ENCODE results near the gene ERC2.

The ERC2 gene

DNA sequence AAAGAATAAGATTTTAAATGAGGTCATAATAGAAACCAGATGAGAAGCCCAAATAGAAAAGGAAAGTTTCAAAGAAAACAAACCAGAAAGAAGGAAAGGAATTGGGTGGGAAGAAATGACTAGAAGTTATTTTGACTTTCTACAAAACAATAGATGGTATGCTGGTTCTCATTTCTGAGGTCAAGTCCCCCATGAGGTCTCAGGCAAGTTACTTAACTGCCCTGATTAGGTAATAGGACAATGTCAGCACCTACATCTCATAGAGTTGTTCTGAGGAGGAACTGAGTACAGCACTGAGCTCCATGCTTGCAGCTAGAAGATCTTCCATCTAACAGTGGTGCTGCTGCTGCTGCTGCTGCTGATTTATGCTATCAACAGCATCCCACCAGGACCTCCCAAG is 185.9 kb downstream of the ERC2 start:
- Histone ChIP-seq H3F3A (ENCODE audit: insufficient read depth, low read length) (no peaks in the 10 kb centered on the region), H2AFZ (ENCODE audit: low read length) (no peak overlapping the region), H3K4me1 (ENCODE audit: insufficient read depth, low read length, severe bottlenecking) (no peaks in the 10 kb centered on the region), H3K9me2 (ENCODE audit: low read depth, low read length) (no peaks in the 10 kb centered on the region), H3K27ac (ENCODE audit: low read depth, low read length, poor library complexity, severe bottlenecking) (no peak overlapping the region), H3K9ac (ENCODE audit: low read length) (no peak overlapping the region), H3K4me3 (ENCODE audit: low read depth, low read length, poor library complexity, severe bottlenecking) (no peak overlapping the region), H3K9me3 (ENCODE audit: low read length) (no peaks in the 10 kb centered on the region), H3K79me2 (ENCODE audit: insufficient read depth, low read length) (no peaks in the 10 kb centered on the region), H4K20me1 (ENCODE audit: insufficient read depth, low read length) (no peaks in the 10 kb centered on the region), H3K27me3 (ENCODE audit: insufficient read depth, low read length) (no peaks in the 10 kb centered on the region), H3K4me2 (ENCODE audit: low read length) (no peak overlapping the region), H3K36me3 (ENCODE audit: insufficient read depth, low read length) (no peaks in the 10 kb centered on the region)
- TF ChIP-seq EZH2 (IDR thresholded peaks at IDR 0.05; ENCODE audit: borderline replicate concordance, low read length): no peak
- TF ChIP-seq, protein P1, sequence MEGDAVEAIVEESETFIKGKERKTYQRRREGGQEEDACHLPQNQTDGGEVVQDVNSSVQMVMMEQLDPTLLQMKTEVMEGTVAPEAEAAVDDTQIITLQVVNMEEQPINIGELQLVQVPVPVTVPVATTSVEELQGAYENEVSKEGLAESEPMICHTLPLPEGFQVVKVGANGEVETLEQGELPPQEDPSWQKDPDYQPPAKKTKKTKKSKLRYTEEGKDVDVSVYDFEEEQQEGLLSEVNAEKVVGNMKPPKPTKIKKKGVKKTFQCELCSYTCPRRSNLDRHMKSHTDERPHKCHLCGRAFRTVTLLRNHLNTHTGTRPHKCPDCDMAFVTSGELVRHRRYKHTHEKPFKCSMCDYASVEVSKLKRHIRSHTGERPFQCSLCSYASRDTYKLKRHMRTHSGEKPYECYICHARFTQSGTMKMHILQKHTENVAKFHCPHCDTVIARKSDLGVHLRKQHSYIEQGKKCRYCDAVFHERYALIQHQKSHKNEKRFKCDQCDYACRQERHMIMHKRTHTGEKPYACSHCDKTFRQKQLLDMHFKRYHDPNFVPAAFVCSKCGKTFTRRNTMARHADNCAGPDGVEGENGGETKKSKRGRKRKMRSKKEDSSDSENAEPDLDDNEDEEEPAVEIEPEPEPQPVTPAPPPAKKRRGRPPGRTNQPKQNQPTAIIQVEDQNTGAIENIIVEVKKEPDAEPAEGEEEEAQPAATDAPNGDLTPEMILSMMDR (IDR thresholded peaks at IDR 0.05; ENCODE audit: low read length): no peak

DNA sequence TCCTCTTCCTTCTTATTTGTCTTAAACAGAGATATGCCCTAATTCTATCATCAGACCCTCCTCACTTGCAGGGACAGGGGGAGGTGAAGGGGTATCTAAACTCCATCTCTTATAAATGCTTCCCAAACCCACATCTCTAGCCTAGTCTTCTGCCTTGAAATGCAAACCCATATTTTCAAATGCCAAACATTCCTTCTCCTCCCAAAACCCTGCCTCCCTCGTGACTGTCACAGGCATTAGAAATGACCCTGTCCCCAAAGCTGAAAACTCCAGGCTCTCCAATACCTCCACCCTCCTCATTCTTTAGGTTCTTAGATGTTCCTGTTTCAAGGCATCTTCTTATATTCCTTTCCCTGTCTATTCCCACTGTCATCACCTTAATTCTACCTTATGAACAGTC is 191.0 kb downstream of the ERC2 start:
- no peak overlapping the region for H3K9ac ChIP-seq (ENCODE audit: low read length)
- H3K79me2 ChIP-seq (ENCODE audit: insufficient read depth, low read length): no peaks in the 10 kb centered on the region
- no peaks in the 10 kb centered on the region for H4K20me1 ChIP-seq (ENCODE audit: insufficient read depth, low read length)
- no peaks in the 10 kb centered on the region for H3K27me3 ChIP-seq (ENCODE audit: insufficient read depth, low read length)
- TF ChIP-seq EZH2 (IDR thresholded peaks at IDR 0.05; ENCODE audit: borderline replicate concordance, low read length): no peak
- TF ChIP-seq, protein P1 (IDR thresholded peaks at IDR 0.05; ENCODE audit: low read length): no peak
- no peak overlapping the region for H3K27ac ChIP-seq (ENCODE audit: low read depth, low read length, poor library complexity, severe bottlenecking)
- no peak overlapping the region for H2AFZ ChIP-seq (ENCODE audit: low read length)
- no peaks in the 10 kb centered on the region for H3K4me1 ChIP-seq (ENCODE audit: insufficient read depth, low read length, severe bottlenecking)
- H3K9me3 ChIP-seq (ENCODE audit: low read length): no peaks in the 10 kb centered on the region
- no peak overlapping the region for H3K4me2 ChIP-seq (ENCODE audit: low read length)
- H3K9me2 ChIP-seq (ENCODE audit: low read depth, low read length): no peaks in the 10 kb centered on the region
- no peaks in the 10 kb centered on the region for H3K36me3 ChIP-seq (ENCODE audit: insufficient read depth, low read length)
- H3K4me3 ChIP-seq (ENCODE audit: low read depth, low read length, poor library complexity, severe bottlenecking): no peak overlapping the region
- no peaks in the 10 kb centered on the region for H3F3A ChIP-seq (ENCODE audit: insufficient read depth, low read length)

DNA sequence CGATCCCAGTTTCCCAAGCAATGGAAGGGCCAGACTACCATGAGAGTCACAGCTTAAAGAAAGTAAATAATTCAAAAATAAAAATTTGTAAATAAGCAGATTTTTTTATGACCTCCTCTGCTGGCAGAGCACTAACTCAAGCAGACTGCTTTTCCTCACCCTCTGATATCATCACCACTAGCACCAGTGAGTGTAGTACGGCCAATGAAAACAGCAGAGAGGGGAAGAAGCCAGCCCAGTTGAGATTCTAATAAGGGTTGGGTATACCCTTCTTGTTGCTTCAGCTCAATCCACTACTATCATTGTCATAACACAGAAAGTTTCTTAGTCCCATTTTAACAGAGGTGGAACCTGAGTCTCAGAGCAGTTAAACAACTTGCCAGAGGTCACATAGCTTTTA is 193.1 kb downstream of the ERC2 start:
- Histone ChIP-seq H3K4me1 (ENCODE audit: insufficient read depth, low read length, severe bottlenecking) (no peaks in the 10 kb centered on the region), H3K4me3 (ENCODE audit: low read depth, low read length, poor library complexity, severe bottlenecking) (no peak overlapping the region), H4K20me1 (ENCODE audit: insufficient read depth, low read length) (no peaks in the 10 kb centered on the region), H3K9me3 (ENCODE audit: low read length) (no peaks in the 10 kb centered on the region), H2AFZ (ENCODE audit: low read length) (no peak overlapping the region), H3K4me2 (ENCODE audit: low read length) (no peak overlapping the region), H3K79me2 (ENCODE audit: insufficient read depth, low read length) (no peaks in the 10 kb centered on the region), H3K9me2 (ENCODE audit: low read depth, low read length) (no peaks in the 10 kb centered on the region), H3K36me3 (ENCODE audit: insufficient read depth, low read length) (no peaks in the 10 kb centered on the region), H3K27ac (ENCODE audit: low read depth, low read length, poor library complexity, severe bottlenecking) (no peak overlapping the region), H3K27me3 (ENCODE audit: insufficient read depth, low read length) (no peaks in the 10 kb centered on the region), H3K9ac (ENCODE audit: low read length) (no peak overlapping the region), H3F3A (ENCODE audit: insufficient read depth, low read length) (no peaks in the 10 kb centered on the region)
- TF ChIP-seq EZH2 (IDR thresholded peaks at IDR 0.05; ENCODE audit: borderline replicate concordance, low read length): no peak
- TF ChIP-seq, protein P1 (IDR thresholded peaks at IDR 0.05; ENCODE audit: low read length): no peak
